Coronary artery (tissue), 2 donors: Measurements from ENCODE around the gene APBA2.

Source experiments
- DNase-seq: peaks from one replicate; pipeline ENCODE4 v3.0.0-alpha.2; 2017; ENCODE audit warnings: low spot score
- H3K27ac ChIP-seq, 2 donors: fragments of 200-600 bp; sonication (generic); one replicate each; pipeline ENCODE4 v1.5.1; 2016 to 2019
- H3K4me3 ChIP-seq: fragments of 200-600 bp; sonication (generic); 2 replicates; pipeline ENCODE4 v1.5.1; 2016; ENCODE audit warnings: mild to moderate bottlenecking, moderate library complexity
- CTCF ChIP-seq: fragments of 200-600 bp; sonication (generic); IDR thresholded peaks from one replicate; pipeline ENCODE4 v1.5.1; 2019; ENCODE audit warnings: antibody characterized with exemption

The APBA2 gene

GRCh38 chr15:28876845-28877185, 9.0 kb upstream of the APBA2 start:
- H3K27ac ChIP-seq, result no peak overlapping the region
- TF ChIP-seq CTCF, result no peak
- DNase-seq, result no peak
- H3K4me3 ChIP-seq, result no peak overlapping the region

GRCh38 chr15:28878209-28878608, 7.6 kb upstream of the APBA2 start:
- no peak overlapping the region for H3K4me3 ChIP-seq
- no peak for TF ChIP-seq CTCF
- DNase-seq, result no peak
- H3K27ac ChIP-seq, result no peak overlapping the region

GRCh38 chr15:28879551-28879950, 6.2 kb upstream of the APBA2 start:
- Histone ChIP-seq H3K4me3 (no peak overlapping the region), H3K27ac (no peak overlapping the region)
- TF ChIP-seq CTCF, result no peak
- no peak for DNase-seq

GRCh38 chr15:28880680-28881079, 5.1 kb upstream of the APBA2 start:
- no peak overlapping the region for H3K27ac ChIP-seq
- no peak for TF ChIP-seq CTCF
- H3K4me3 ChIP-seq, result no peak overlapping the region
- no peak for DNase-seq

GRCh38 chr15:28881170-28881569, 4.6 kb upstream of the APBA2 start:
- Histone ChIP-seq H3K27ac (no peak overlapping the region), H3K4me3 (no peak overlapping the region)
- no peak for TF ChIP-seq CTCF
- DNase-seq, result no peak

- TF ChIP-seq CTCF, result no peak
Measured at GRCh38 chr15:28881600-28881999, 4.2 kb upstream of the APBA2 start.

GRCh38 chr15:28884151-28884940, 1.4 kb upstream of the APBA2 start:
- Histone ChIP-seq H3K27ac (no peak overlapping the region), H3K4me3 (no peak overlapping the region)
- TF ChIP-seq CTCF, result no peak
- DNase-seq, result no peak

More at GRCh38 chr15:28881600-28881999, 4.2 kb upstream of the APBA2 start:
- no peak for DNase-seq
- no peak overlapping the region for H3K4me3 ChIP-seq
- no peak overlapping the region for H3K27ac ChIP-seq
